HG03378 (cell line): ENCODE measurements around the gene SMCO1.
"Not testable (repeated sequence)": the region's sequence is repeated elsewhere in the genome, so short reads cannot be mapped to it uniquely, and the experiment has no call there.

Experiments
- ATAC-seq: cut with Tn5 transposase; IDR thresholded peaks from one replicate; pipeline ENCODE4 v1.9.1; 2021; ENCODE audit warnings: mild to moderate bottlenecking, moderate library complexity; ENCODE audit not compliant: unreplicated experiment

The SMCO1 gene

GRCh38 chr3:196523841-196524240, 8.7 kb upstream of the SMCO1 start:
- ATAC-seq = no peak

DNA sequence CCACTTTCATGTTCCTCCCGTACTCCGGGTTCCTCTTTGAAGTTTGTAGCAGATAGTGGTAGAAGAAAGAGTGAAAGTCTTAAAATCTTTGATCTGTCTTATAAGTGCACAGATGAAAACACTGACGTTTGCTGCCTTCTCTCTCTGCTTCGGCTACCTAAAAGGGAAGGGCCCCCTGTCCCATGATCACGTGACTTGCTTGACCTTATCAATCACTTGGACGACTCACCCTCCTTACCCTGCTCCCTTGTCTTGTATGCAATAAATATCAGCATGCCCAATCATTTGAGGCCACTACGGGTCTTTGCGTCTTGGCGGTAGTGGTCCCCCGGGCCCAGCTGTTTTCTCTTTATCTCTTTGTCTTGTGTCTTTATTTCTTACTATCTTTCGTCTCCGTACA, 6.1 kb upstream of the SMCO1 start:
- not testable (repeated sequence) for ATAC-seq

GRCh38 chr3:196519718-196520082, 4.6 kb upstream of the SMCO1 start:
- ATAC-seq = no peak

GRCh38 chr3:196518966-196519717, 4.0 kb upstream of the SMCO1 start:
- no peak for ATAC-seq

- ATAC-seq = no peak
Measured at GRCh38 chr3:196517919-196518318, 2.8 kb upstream of the SMCO1 start.

DNA sequence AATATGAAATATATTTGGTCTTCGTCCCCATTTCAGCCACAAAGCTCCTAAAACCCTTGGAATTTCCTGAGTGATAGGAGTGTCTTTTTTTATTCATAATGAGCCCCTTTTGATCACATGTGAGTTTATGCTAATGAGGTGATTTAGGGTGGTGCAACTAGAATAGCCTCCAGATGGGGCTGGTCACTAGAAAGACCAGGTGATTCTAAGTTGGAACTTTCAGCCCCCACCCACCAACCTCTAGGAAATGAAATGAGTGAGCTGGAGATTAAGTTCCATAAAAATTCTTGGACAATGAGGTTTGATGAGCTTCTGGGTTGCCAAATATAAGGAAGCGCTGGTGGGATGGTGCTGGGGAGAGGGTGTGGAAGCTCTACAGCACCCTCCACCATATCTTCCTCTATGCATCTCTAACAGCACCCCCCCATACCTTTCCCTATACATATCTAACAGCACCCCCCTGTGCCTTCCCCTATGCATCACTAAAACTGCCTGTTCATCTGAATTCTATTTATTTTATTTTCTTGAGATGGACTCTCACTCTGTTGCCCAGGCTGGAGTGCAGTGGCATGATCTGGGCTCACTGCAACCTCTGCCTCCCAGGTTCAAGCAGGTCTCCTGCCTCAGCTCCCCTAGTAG, 2.1 kb upstream of the SMCO1 start:
- ATAC-seq = no peak

GRCh38 chr3:196514350-196514716, 813 bp downstream of the SMCO1 start:
- no peak for ATAC-seq

GRCh38 chr3:196513697-196514349, 1.3 kb downstream of the SMCO1 start:
- ATAC-seq = no peak

DNA sequence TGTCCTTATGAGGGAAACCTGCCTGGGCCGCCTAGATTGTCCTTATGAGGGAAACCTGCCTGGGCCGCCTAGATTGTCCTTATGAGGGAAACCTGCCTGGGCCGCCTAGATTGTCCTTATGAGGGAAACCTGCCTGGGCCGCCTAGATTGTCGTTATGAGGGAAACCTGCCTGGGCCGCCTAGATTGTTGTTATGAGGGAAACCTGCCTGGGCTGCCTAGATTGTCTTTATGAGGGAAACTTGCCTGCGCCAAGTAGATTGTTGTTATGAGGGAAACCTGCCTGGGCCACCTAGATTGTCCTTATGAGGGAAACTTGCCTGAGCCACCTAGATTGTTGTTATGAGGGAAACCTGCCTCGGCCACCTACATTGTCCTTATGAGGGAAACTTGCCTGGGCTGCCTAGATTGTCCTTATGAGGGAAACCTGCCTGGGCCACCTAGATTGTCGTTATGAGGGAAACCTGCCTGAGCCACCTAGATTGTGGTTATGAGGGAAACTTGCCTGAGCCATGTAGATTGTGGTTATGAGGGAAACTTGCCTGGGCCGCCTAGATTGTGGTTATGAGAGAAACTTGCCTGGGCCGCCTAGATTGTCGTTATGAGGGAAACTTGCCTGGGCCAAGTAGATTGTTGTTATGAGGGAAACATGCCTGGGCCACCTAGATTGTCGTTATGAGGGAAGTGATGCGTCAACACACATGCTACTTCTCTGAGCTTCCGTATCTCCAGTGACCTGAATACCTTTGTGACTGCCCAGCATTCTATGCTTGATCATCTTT, 3.3 kb downstream of the SMCO1 start:
- not testable (repeated sequence) for ATAC-seq

- not testable (repeated sequence) for ATAC-seq
Measured at GRCh38 chr3:196511108-196511507, 4.0 kb downstream of the SMCO1 start.

DNA sequence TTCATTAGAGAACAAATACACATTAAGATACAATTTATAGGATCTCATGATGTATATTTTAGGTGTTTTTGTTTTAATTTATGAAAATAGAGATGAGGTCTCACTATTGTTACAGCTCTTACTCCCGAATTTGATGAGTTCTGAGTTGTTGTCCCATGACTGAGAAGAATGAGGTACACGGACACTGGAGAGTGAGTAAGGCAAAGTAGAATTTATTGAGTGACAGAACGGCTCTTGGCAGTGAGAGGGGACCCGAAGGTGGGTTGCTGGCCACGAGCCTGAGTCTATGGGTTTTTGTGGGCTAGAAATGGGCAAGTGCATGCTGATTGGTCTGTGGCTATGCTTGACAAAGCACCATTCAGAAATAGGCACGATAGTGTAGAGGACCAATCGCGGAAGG, 8.5 kb downstream of the SMCO1 start:
- no peak for ATAC-seq

DNA sequence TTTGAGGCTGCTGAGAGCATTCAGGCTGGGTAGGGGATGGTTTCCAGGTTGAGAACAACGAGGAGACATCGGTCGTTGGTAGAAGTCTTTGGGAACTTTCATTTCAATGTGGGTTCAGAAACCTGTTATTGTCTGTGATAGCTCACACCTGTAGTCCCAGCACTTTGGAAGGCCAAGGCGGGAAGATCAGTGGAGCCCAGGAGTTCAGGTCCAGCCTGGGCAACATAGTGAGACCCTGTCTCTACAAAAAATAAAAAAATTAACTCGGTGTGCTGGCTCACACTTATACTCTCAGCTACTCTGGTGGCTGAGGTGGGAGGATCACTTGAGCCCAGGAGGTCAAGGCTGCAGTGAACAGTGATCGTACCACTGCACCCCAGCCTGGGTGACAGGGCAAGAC, 10.6 kb downstream of the SMCO1 start:
- no peak for ATAC-seq

- not testable (repeated sequence) for ATAC-seq
Measured at GRCh38 chr3:196504077-196504398, 11.1 kb downstream of the SMCO1 start.

DNA sequence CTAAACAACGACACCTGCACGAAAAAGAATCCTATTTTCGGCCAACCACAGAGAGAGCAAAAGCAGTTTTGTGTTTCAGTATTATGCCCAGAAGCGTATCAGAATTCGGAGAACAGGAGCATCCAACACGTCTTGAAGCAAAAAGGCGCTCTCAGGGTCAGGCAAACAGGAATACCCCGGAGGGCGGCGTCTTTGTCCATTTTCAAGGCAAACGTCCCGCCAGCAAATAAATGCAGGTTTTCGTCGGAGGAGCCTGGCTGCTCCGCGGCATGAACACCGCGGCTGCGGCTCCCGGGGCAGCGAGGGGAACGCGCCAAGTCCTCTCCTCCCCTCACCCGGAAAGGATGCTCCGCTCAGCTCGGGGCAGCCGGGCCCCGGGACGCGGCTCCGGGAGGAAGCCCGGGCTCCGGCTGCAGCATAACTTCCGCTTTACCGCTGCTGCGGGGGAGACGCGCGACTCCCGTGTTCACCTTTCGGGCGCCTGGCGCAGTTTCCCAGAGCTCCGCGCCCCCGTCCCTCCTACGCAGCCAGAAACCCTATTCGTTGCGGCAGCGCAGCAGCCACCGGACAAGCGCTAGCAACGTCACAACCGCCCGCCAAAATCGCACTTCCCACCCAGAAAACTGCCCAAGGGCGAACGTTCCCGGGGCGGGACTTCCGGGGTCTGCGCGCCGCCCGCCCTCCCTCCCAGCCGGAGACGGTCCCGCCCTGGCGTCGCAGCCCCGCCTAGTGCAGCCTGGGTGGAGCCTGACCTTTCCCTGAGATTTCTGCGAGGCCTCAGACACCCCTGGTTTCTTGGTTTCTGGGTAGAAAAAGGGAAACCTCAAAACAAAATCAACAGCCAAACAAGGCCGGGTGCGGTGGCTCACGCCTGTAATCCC, 11.7 kb downstream of the SMCO1 start, which contains the start of gene RNF168:
TSS of gene RNF168 (minus strand) at position 573 of the 881 bp plus-strand sequence. CDS start 595 bp downstream, outside the sequence.
- ATAC-seq = peak; percentile 80

DNA sequence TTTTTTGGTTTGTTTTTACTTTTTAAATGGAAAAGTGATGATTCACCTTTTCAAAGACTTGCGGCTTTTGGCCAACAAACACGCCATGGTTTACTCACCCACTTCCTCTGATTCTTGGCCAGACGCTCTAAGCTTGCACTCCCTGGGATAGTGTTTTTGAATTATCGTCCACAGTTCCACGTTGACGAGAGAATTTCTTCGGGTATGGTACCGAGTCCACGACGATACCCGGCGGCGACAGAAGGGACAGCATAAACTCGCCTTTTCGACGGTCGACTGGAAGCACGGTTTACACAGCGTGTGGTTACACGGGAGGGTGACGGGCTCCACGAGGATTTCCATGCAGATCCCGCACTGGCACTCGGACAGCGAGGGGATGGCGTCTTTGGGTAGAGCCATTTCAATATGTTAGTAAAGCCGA, 12.4 kb downstream of the SMCO1 start:
- ATAC-seq = no peak

GRCh38 chr3:196501316-196502044, 13.7 kb downstream of the SMCO1 start:
- ATAC-seq = no peak

- ATAC-seq = no peak
Measured at GRCh38 chr3:196499807-196500524, 15.2 kb downstream of the SMCO1 start.

DNA sequence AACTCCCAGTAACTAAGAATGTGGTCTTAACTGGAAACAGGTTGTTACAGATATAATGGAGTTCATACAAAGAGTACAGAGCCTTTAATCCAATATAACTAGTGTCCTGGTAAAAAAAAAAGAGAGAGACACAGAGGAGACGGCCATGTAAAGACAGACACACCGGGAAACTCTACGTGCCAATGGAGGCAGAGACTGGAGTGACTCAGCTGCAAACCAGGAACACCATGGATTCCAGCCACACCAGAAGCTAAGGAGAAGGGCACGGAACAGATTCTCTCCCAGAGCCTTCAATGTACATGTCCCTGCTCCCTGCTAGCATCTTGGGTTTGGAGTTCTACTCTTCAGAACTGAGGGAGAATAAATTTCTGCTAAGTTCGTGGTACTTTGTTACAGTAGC, 16.1 kb downstream of the SMCO1 start:
- no peak for ATAC-seq

DNA sequence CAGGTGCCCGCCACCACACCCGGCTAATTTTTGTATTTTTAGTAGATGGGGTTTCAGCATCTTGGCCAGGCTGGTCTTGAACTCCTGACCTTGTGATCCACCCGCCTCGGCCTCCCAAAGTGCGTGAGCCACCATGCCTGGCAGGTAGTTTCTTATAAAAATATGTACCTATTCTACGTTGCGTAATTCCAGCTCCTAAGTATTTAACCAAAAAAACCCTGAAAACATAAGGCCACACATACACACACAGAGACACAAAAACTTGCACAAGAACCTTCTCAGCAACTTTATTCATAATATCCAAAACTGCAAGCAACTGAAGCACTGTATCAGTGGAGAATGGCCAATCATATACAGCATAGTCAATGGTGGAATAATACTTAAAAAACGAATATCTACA, 16.8 kb downstream of the SMCO1 start:
- no peak for ATAC-seq
